ENCODE measurements around the gene DHRS3.

The DHRS3 gene

GRCh38 chr1:12555411-12556367, 62.3 kb downstream of the DHRS3 start:
- H3K4me3 ChIP-seq (ENCODE audit: low read depth, low read length) = no peak overlapping the region

GRCh38 chr1:12554521-12555305, 63.3 kb downstream of the DHRS3 start:
- H3K4me3 ChIP-seq (ENCODE audit: low read depth, low read length) = no peak overlapping the region

GRCh38 chr1:12553963-12554362, 64.0 kb downstream of the DHRS3 start:
- no peak overlapping the region for H3K4me3 ChIP-seq (ENCODE audit: low read depth, low read length)

- H3K4me3 ChIP-seq (ENCODE audit: low read depth, low read length) = no peak overlapping the region
Measured at GRCh38 chr1:12552951-12553921, 64.8 kb downstream of the DHRS3 start.

GRCh38 chr1:12552111-12552888, 65.7 kb downstream of the DHRS3 start:
- H3K4me3 ChIP-seq (ENCODE audit: low read depth, low read length) = no peak overlapping the region

GRCh38 chr1:12551584-12551983, 66.4 kb downstream of the DHRS3 start:
- H3K4me3 ChIP-seq (ENCODE audit: low read depth, low read length) = no peak overlapping the region

GRCh38 chr1:12549460-12550349, 68.3 kb downstream of the DHRS3 start:
- H3K4me3 ChIP-seq (ENCODE audit: low read depth, low read length) = no peak overlapping the region

GRCh38 chr1:12548973-12549459, 69.0 kb downstream of the DHRS3 start:
- no peak overlapping the region for H3K4me3 ChIP-seq (ENCODE audit: low read depth, low read length)

GRCh38 chr1:12548279-12548972, 69.6 kb downstream of the DHRS3 start:
- H3K4me3 ChIP-seq (ENCODE audit: low read depth, low read length) = no peak overlapping the region

GRCh38 chr1:12547586-12548225, 70.3 kb downstream of the DHRS3 start:
- no peak overlapping the region for H3K4me3 ChIP-seq (ENCODE audit: low read depth, low read length)

GRCh38 chr1:12546771-12547585, 71.0 kb downstream of the DHRS3 start:
- H3K4me3 ChIP-seq (ENCODE audit: low read depth, low read length) = no peak overlapping the region

GRCh38 chr1:12544992-12545391, 73.0 kb downstream of the DHRS3 start:
- H3K4me3 ChIP-seq (ENCODE audit: low read depth, low read length) = no peak overlapping the region

- H3K4me3 ChIP-seq (ENCODE audit: low read depth, low read length) = no peak overlapping the region
Measured at GRCh38 chr1:12544357-12544756, 73.7 kb downstream of the DHRS3 start.

- no peak overlapping the region for H3K4me3 ChIP-seq (ENCODE audit: low read depth, low read length)
Measured at GRCh38 chr1:12543740-12544154, 74.3 kb downstream of the DHRS3 start.

GRCh38 chr1:12542616-12543592, 75.1 kb downstream of the DHRS3 start:
- no peak overlapping the region for H3K4me3 ChIP-seq (ENCODE audit: low read depth, low read length)

- no peak overlapping the region for H3K4me3 ChIP-seq (ENCODE audit: low read depth, low read length)
Measured at GRCh38 chr1:12542138-12542465, 75.9 kb downstream of the DHRS3 start.

Data from iPS-11a (cell line).